Measurements from ENCODE around the gene PTDSS2.
A peak's percentile ranks its signal among the peaks of the same experiment; 100 is the strongest.

PTDSS2 gene

DNA sequence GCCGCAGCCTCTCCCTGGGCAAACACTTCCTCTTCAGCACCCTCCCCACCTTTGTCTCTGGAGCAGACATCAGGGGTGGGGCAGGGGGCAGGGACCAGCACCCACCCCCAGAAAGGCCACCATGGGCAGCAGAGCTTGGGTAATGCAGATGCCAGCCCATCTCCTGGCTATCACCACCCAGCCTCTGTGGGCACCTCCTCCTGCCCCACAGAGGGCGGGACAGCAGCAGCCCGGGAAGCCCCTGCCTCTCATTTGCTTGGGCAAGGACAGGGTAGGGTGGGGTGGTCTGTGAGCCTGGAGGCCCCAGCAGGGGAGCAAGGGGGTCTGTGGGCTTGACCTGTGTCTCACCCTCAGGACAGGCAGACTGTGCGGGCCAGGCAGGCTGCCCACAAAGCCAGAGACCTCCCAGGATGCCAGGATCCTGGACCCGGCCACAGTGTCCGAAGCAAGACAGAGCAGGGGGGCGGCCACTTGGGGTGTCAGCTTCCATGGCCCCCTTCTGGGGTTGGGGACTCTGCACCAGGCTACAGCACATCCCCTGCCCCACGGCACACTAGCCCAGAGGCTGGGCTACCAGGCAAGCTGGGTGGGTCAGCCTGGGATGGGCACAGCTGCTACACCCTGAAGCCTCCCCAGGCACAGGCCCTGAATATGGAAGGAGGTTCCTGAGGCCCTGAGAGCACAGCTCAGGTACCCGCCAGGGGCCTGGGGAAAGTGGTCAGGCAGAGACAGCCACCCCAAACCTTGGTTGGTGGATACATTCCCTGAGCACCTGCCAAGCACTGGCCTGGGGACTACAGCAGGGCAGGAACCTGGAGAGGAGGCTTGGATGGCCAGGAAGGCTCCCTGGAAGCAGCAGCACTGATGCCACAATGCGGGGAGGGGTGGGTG lies 52.5 kb downstream of the PTDSS2 start:
- no peaks in the 10 kb centered on the region for H4K20me1 ChIP-seq (ENCODE audit: control insufficient read depth, insufficient read depth, low read depth, low read length)
- H3K4me1 ChIP-seq (ENCODE audit: control insufficient read depth, low read length) = peaks cover 25% of the 10 kb centered on the region
- TF ChIP-seq, protein P1, sequence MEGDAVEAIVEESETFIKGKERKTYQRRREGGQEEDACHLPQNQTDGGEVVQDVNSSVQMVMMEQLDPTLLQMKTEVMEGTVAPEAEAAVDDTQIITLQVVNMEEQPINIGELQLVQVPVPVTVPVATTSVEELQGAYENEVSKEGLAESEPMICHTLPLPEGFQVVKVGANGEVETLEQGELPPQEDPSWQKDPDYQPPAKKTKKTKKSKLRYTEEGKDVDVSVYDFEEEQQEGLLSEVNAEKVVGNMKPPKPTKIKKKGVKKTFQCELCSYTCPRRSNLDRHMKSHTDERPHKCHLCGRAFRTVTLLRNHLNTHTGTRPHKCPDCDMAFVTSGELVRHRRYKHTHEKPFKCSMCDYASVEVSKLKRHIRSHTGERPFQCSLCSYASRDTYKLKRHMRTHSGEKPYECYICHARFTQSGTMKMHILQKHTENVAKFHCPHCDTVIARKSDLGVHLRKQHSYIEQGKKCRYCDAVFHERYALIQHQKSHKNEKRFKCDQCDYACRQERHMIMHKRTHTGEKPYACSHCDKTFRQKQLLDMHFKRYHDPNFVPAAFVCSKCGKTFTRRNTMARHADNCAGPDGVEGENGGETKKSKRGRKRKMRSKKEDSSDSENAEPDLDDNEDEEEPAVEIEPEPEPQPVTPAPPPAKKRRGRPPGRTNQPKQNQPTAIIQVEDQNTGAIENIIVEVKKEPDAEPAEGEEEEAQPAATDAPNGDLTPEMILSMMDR (IDR thresholded peaks at IDR 0.05; ENCODE audit: low read depth, low read length, poor library complexity, severe bottlenecking) = no peak
- no peak for TF ChIP-seq EZH2phosphoT487 (IDR thresholded peaks at IDR 0.05; ENCODE audit: borderline replicate concordance, low read length)
- peaks cover 49% of the 10 kb centered on the region for H3K36me3 ChIP-seq (ENCODE audit: control insufficient read depth, low read length)
- no peak overlapping the region for H3K27ac ChIP-seq (ENCODE audit: low read depth, low read length)
- H3K9me2 ChIP-seq (replicated peaks; ENCODE audit: control insufficient read depth, low read length) = no peaks in the 10 kb centered on the region
- H3K79me2 ChIP-seq (ENCODE audit: control insufficient read depth, low read length) = peaks cover 43% of the 10 kb centered on the region
- H3F3A ChIP-seq (ENCODE audit: control insufficient read depth, insufficient read depth) = peaks cover 3% of the 10 kb centered on the region; the same call in 1 of the 2 replicates
- H3K9me3 ChIP-seq (ENCODE audit: control insufficient read depth, insufficient read depth, low read length) = no peaks in the 10 kb centered on the region
- H3K4me3 ChIP-seq (ENCODE audit: low read length) = no peak overlapping the region
- no peaks in the 10 kb centered on the region for H3K27me3 ChIP-seq (ENCODE audit: control insufficient read depth, low read length)
- H3K4me2 ChIP-seq (ENCODE audit: low read length) = no peak overlapping the region

- H3K4me2 ChIP-seq (ENCODE audit: low read length) = peak overlapping the region; percentile 83
- H4K20me1 ChIP-seq (ENCODE audit: control insufficient read depth, insufficient read depth, low read depth, low read length) = no peaks in the 10 kb centered on the region
- H3K36me3 ChIP-seq (ENCODE audit: control insufficient read depth, low read length) = peaks cover 41% of the 10 kb centered on the region
- no peaks in the 10 kb centered on the region for H3K9me3 ChIP-seq (ENCODE audit: control insufficient read depth, insufficient read depth, low read length)
- H3K79me2 ChIP-seq (ENCODE audit: control insufficient read depth, low read length) = peaks cover 46% of the 10 kb centered on the region
- peak overlapping the region; percentile 97; the same call in 1 of the 2 replicates for H3K4me3 ChIP-seq (ENCODE audit: low read length)
- H3K4me1 ChIP-seq (ENCODE audit: control insufficient read depth, low read length) = peaks cover 31% of the 10 kb centered on the region
- no peak overlapping the region for H3K27ac ChIP-seq (ENCODE audit: low read depth, low read length)
- peaks cover 3% of the 10 kb centered on the region; the same call in 1 of the 2 replicates for H3F3A ChIP-seq (ENCODE audit: control insufficient read depth, insufficient read depth)
- H3K9me2 ChIP-seq (replicated peaks; ENCODE audit: control insufficient read depth, low read length) = no peaks in the 10 kb centered on the region
- H3K27me3 ChIP-seq (ENCODE audit: control insufficient read depth, low read length) = no peaks in the 10 kb centered on the region
- no peak for TF ChIP-seq EZH2phosphoT487 (IDR thresholded peaks at IDR 0.05; ENCODE audit: borderline replicate concordance, low read length)
- TF ChIP-seq, protein P1 (IDR thresholded peaks at IDR 0.05; ENCODE audit: low read depth, low read length, poor library complexity, severe bottlenecking) = no peak
Observed at GRCh38 chr11:503179-503981, 53.3 kb downstream of the PTDSS2 start.

DNA sequence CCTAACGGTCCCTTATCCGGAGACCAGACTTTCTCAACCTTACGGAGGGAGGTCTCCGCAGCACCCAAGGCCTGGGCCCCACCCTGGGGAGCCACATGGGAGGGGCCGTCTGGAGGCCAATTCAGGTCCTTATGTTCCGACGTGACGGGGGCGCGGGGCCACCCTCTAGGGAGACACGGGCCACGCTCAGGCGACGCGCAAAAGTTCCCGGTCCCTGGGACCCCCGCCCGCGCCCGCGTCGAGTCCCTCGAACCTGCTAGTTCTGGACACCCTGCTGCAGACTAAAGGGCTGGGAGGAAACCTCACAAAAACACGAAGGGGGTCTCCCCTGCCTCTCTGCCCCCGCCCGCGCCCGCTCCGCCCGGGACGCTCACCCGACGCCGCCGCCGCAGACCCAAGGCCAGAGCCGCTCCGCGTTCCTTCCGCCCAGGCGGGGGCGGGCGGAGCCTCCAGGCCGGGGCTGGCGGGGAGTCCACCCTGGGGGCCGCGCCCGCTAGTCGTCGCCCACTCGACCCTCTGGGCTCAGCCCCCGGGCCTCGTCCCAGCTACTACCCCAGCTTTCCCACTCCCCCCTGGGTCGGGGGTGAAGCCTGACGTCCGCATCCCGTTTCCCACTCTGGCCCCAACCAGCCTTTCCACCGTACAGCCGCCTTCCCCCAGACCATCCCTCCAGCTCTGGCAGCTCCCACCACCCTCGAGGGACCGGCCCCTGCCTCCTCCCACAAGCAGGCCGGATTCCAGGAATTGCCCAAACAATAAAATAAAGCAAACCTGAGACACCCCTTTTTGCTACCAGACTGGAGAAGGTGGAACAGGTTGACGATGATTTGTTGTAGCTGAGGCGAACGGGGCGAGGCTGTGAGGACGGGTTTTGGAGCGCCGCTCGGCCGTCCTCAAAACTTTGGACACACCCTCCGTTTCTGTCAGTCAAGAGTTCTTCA lies 54.2 kb downstream of the PTDSS2 start:
- H3K4me1 ChIP-seq (ENCODE audit: control insufficient read depth, low read length) = peaks cover 31% of the 10 kb centered on the region
- H3K79me2 ChIP-seq (ENCODE audit: control insufficient read depth, low read length) = peaks cover 46% of the 10 kb centered on the region
- TF ChIP-seq EZH2phosphoT487 (IDR thresholded peaks at IDR 0.05; ENCODE audit: borderline replicate concordance, low read length) = no peak
- TF ChIP-seq, protein P1 (IDR thresholded peaks at IDR 0.05; ENCODE audit: low read depth, low read length, poor library complexity, severe bottlenecking) = no peak
- H3F3A ChIP-seq (ENCODE audit: control insufficient read depth, insufficient read depth) = peaks cover 3% of the 10 kb centered on the region; the same call in 1 of the 2 replicates
- peak overlapping the region; percentile 83 for H3K4me2 ChIP-seq (ENCODE audit: low read length)
- no peaks in the 10 kb centered on the region for H4K20me1 ChIP-seq (ENCODE audit: control insufficient read depth, insufficient read depth, low read depth, low read length)
- H3K36me3 ChIP-seq (ENCODE audit: control insufficient read depth, low read length) = peaks cover 32% of the 10 kb centered on the region
- no peaks in the 10 kb centered on the region for H3K9me3 ChIP-seq (ENCODE audit: control insufficient read depth, insufficient read depth, low read length)
- H3K27ac ChIP-seq (ENCODE audit: low read depth, low read length) = no peak overlapping the region
- peak overlapping the region; percentile 97 for H3K4me3 ChIP-seq (ENCODE audit: low read length)
- no peaks in the 10 kb centered on the region for H3K9me2 ChIP-seq (replicated peaks; ENCODE audit: control insufficient read depth, low read length)
- H3K27me3 ChIP-seq (ENCODE audit: control insufficient read depth, low read length) = no peaks in the 10 kb centered on the region

All from DOHH2 (cell line).